GM19452 (cell line): Measurements from ENCODE around the gene WDR38.
"Not testable (repeated sequence)": the region's sequence is repeated elsewhere in the genome, so short reads cannot be mapped to it uniquely, and the experiment has no call there.

Experiments used
- ATAC-seq: cut with Tn5 transposase; IDR thresholded peaks from one replicate; pipeline ENCODE4 v1.9.1; 2021; ENCODE audit not compliant: unreplicated experiment

The WDR38 gene

DNA sequence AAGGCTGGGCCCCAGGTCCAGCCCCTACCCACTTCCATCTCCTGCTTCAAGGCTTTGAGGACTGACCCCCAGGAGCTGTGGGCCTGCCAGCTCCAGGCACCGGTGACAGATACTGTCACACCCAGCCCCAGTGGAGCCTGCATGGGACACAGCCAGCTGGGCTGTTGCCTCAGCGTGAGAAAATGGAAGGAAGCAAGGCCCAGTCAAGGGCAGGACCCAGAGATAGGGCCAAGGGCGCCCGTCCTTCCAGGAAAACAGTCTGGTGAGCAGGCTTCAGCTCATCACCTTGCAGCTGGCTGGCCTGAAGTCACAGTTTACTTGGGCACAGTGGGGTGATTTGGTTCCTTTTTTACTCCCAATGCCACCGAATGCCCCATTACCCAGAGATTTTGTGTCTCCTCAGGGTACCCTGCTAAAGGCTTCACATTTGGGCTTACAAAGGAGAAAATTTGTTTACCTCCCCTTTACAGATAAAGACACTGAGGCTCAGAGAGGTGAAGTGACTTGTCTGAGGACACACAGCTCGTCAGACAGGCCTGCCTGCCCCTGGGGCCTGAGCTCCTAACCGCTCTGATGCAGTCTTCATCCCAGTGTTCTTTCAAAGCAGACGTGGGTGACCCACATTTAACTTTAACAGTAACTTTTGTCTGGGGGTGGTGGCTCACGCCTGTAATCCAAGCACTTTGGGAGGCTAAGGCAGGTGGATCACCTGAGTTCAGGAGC, 21.5 kb upstream of the WDR38 start:
- no peak for ATAC-seq

DNA sequence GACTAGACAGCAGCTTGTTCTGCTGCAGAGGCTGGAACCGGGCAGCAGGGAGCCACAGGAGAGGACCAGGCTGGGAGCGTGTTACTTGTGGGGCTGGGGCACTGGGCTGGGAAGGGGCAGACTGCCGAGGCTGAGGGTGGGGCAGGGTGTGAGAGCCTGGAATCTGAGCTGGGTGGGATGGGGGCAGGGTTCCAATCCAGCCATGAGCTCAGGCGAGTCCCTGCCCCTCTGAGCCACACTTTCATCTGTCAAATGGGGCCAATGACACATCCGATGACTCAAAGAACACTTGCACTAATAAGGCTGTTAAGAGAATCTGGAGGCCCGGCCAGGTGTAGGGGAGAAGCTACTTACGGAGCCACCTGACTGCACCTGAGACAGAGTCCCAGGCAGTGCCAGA, 18.7 kb upstream of the WDR38 start:
- no peak for ATAC-seq

DNA sequence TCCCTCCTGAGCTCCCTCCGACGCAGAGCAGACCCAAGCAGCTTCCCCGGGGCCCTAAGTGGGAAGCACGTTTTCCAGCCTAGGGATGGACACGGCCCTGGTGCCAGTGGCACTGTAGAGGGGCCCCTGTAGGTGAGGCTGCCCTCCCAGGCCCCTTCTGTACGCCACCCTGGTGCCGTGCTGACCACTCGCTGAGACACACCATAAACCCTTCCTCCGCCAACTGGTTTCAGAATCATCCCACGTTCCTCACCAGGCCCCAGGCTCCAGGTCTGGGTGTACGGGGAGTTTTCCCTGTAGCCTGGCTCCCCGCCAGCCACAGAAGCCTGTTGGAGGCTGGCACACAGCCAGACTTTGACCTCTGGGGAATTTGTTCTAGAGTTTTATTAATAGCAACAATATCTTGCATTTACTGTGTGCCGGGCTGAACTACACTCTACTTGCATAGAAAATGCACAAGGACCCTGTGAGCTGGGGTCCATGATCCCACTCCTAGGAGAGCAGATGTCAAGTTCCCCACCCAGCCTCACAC, 18.2 kb upstream of the WDR38 start:
- no peak for ATAC-seq

DNA sequence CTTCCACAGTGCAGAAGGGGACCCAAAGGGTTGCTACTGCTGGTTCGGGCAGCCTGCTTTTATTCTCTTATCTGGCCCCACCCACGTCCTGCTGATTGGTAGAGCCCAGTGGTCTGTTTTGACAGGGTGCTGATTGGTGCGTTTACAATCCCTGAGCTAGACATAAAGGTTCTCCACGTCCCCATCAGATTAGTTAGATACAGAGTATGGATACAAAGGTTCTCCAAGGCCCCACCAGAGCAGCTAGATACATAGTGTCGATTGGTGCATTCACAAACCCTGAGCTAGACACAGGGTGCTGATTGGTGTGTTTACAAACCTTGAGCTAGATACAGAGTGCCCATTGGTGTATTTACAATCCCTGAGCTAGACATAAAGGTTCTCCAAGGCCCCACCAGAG, 15.1 kb upstream of the WDR38 start:
- ATAC-seq, result not testable (repeated sequence)

DNA sequence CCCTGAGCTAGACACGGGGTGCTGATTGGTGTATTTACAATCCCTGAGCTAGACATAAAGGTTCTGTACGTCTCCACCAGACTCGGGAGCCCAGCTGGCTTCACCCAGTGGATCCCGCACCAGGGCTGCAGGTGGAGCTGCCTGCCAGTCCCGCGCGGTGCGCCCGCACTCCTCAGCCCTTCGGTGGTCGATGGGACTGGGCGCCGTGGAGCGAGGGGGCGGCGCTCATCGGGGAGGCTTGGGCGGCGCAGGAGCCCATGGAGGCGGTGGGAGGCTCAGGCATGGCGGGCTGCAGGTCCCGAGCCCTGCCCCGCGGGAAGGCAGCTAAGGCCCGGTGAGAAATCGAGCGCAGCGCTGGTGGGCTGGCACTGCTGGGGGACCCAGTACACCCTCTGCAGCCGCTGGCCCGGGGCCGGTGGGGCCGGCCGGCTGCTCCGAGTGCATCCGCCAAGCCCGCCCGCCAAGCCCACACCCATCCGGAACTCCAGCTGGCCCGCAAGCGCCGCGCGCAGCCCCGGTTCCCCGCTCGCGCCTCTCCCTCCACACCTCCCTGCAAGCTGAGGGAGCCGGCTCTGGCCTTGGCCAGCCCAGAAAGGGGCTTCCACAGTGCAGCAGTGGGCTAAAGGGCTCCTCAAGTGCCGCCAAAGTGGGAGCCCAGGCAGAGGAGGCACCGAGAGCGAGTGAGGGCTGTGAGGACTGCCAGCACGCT, 14.5 kb upstream of the WDR38 start:
- not testable (repeated sequence) for ATAC-seq

DNA sequence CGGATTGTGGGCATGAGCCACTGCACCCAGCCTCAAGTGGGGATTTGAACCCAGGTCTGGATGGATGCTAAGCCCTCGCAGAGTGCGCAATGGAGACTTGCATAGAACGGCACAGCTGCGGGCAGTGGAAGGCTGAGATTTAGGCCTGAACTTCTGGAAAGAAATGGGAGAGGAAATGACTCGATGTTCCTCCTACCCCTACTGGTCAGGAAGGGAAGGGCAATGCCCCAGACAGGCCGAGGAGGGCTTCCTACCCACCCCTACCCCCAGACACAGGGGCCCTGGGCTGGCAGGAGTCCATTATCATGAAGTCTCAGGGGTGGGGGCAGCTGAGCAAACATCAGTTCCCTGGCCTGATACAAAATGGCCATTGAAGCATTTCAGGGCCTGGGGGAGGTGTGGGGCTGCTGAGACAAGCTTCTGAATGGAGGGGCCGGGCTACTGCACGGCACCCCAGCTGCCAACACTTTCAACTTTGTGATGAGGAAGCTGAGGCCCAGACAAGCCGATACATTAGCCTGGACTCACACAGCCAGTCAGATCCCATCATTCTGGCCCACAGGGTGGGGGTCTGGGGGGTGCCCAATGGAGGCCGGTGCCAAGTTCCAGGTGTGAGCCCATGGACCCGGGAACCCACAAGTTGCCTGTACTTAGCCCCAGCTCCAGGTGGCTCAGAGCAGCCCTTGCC, 13.5 kb upstream of the WDR38 start:
- no peak for ATAC-seq

DNA sequence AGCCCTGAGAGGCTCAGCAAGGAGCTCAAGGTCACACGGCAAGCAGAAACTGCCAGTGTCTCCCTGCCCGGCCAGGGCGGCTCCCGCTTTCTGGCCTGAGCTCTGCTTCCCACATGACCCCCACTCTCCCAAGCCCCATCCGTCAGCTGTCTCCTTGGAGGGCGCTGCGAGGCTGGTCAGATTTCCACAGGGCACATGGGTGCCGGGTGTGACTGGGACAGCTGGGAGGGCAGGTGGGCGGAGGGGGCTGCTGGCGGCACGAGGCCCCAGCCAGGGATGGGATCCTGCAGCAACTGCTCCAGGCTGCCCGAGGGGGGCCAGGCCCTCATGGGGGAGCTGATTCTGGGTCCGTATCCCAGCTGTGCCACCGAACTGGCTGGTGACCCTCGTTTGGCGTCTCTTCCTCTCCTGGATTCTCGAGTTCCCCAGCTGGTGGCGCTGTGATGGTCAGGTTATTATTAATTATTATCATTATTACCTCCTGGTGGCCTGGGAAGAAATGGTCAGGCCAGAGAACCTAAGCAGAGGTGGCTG, 12.9 kb upstream of the WDR38 start:
- ATAC-seq, result no peak

DNA sequence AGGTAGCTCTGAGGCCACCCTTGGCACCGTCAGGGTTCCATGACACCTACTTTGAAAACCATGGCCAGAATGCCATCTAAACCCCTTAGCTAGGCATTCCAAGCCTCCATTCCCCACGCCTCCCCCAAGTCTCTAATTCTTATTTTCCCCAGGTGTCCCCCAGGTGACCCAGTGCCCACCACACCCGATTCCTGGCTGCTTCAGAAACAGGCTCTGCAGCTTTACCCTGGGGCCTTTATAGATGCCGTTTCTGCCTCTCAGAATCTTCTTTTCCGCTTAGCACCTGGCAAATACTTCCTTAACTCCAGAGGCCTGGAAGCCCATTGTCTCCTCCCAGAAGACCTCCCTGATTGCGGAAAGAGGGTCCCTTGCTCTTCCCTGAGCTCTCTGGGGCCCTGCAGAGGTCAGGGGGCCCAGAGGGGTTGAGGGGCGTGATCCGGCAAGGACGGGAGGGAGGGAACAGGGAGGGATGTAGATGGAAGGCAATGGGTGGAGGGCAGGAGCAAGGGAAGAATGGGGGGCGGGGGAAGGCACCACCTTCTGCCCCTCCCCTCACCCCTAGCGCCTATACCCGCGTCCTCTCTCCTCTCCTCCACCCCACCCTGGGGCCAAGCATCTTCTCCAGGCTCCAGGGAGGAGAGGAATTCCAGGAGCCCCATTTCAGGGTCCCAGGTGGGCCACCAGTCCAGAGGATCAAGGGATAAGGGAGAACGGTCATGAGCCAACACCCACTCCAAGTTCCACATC, 12.0 kb upstream of the WDR38 start:
- ATAC-seq, result no peak

DNA sequence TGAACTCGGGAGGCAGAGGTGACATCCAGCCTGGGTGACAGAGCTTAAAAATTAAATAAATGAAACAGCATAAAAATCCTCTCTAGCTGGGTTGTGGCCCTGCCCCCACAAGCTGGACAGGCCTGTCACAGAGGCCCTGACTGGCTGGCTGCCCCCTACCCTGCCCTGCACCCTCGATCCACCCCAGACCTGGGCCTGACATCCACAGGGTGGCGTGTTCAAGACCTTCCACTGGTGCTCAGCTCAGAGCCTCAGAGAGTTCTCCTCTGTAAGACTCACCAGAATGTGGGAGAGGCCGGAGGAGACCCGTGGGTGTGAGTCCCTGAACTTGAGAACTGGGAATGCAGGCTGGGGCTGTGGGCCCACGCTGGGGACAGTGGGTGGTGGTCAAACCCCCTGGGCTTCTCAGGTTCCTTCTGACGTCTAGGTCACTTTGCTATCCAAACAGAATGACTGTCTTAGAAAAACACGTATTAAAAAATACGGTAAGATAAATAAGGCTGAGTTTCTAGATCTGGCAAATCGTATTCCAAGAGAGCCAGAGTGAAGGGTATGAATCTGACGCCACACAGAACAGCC, 9.7 kb upstream of the WDR38 start:
- ATAC-seq, result no peak

DNA sequence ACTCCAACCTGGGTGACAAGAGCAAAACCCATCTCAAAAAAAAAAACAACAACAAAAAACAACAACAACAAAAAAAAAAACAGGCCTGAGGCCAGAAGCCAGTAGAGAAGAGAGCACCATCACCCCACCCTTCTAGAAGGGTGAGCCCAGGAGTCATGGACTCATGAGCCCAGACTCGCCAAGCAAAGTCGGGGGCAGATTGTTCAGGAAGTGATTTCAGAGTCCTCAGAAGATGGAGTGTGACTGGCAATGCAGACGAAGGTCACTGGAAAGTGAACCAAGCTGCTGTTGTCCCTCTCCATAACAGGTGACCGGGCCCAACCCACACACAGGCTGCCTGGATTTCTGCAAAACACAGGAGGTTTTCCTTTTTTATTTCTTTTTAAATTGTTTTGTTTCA, 9.0 kb upstream of the WDR38 start:
- no peak for ATAC-seq

DNA sequence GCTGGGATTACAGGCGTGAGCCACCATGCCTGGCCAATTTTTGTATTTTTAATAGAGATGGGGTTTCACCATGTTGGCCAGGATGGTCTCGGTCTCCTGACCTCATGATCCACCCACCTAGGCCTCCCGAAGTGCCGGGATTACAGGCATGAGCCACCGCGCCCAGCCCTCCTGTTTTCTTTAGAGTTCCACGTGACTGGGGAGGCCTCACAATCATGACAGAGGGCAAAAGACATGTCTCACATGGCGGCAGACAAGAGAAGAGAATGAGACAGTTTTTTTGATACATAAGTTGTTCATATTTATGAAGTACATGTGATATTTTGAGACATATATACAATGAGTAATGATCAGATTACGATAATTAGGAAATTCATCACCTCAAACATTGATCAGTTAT, 6.8 kb upstream of the WDR38 start:
- ATAC-seq, result not testable (repeated sequence)

DNA sequence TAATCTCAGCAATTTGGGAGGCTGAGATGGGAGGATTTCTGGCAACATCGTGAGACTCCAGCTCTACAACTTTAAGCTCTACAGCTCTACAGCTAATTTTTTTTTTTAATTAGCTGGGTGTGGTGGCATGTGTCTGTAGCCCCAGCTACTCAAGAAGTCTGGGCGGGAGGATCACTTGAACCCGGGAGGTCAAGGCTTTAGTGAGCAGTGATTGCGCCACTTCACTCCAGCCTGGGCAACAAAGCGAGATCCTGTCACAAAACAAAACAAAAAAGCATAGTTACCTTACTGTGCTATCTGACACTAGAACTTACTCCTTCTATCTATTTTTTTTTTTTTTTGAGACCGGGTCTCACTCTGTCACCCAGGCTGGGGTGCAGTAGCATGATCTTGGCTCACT, 6.3 kb upstream of the WDR38 start:
- ATAC-seq, result no peak

DNA sequence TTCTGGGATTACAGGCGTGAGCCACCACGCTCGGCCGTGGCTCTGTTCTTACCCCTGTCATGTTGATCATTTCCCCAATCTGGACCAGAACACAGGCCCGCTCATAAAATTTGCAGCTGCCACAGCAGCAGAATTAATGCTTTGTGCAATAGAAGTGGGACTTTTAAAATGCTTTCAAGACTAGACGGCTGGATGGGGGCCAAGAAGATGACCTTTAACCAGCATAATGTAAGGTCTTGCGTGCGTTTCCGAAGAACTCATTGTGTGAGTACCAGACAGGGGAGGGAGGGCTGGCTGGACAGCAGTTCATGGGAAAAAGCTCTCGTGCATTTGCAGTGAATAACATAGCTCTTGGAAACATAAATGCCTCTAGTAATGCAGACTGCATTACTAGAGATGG, 3.5 kb upstream of the WDR38 start:
- ATAC-seq, result no peak

DNA sequence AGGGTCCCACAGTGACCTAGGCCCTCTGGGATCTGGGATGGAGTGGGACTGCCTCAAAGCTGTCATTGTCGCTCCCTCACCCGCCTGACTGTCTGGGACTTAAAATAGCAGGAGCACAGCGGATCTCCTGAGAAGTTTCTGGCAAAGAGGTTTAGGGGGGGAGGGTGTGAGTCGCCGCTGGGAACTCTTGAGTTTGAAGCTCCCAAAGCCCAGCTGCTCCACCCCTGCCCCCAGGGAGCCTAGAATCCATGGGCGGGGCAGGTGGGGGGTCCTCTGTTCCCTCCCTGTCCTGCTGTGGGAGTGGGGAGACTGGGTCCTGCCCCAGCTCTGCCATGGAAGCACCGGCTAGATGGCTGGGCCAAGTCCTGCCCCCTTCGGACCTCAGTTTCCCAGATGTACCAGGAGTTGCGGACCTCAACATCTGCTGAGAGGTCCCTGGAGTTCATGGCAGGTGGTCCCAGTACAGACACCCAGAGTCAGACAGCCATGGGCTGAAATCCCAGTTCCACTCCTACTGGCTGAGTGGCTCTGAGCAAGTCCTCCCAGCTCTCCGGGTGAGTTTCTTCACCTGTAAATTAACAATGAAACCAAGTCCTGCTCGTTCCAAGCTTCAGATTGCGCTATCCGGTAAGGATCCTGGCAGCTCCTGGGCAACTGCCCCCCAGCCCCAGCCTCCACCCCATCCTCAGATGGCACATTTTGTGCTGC, 985 bp upstream of the WDR38 start:
- no peak for ATAC-seq

DNA sequence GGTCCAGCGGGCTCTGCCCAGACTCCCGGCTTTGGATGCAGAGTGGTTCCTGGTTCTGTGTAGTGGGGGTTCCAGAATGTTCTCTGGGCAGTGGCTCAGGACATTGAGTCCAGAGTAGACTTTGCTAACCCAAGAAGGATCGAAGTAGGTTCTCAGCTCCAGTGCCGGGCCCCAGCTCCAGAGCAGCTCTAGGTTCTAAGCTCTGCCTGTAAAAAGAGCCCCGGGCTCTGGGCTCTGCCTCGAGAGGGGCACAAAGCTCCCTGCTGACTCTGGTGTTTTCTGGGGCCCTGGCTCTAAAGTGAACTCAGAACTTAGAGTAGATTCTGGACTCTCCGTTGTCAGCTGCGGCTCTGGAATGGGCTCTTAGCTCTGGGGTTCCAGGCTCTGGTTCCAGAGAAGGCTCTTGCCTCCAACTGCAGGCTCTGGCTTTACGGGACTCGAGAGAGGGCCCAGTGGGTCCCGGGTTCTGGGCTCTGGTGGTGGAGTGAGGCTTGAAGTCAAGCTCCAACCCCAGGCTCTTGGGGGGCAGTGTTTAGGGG, 414 bp downstream of the WDR38 start:
- ATAC-seq, result no peak

DNA sequence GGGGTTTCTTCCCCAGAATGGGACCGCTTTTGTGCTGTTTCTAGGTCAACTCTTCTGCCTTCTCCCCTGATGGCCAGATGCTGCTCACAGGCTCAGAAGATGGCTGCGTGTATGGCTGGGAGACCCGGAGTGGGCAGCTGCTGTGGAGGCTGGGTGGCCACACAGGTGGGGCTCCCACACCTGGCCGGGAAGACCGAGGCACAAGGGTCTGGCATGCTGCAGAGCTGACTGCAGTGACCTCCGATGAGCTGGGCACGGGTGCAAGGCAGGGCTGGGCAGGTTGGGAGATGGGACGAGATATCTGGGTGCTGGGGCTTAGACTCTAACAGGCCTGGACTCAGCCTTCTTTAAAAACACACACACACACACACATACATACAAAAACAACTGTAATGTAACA, 901 bp downstream of the WDR38 start:
- ATAC-seq, result no peak

DNA sequence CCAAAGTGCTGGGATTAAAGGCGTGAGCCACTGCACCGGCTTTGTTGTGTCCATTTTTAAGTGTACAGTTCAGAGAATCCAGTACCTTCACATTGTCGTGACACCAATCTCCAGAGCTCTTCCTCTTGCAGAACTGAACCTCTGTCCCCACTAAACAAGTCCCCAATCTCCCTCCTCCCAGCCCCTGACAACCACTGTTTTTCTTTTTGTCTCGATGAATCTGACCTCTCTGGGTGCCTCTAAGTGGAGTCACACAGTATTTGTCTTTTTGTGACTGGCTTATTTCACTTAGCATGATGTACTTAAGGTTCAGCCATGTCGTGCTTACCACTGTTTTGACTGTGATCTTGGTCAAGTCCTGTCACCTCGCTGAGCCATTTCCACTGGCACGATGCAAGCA, 1.6 kb downstream of the WDR38 start:
- ATAC-seq, result no peak

DNA sequence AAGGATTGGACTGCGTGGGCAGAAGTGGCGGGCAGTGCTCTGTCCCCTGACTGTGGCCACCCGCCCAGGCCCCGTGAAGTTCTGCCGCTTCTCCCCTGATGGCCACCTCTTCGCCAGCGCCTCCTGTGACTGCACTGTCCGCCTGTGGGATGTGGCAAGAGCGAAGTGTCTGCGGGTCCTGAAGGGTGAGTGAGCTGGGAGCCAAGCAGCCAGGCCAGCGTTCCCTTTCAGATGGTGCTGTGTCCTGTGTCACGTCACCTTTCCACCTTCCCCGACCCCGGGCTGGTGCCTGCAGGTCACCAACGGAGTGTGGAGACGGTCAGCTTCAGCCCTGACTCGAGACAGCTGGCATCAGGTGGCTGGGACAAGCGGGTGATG, 2.3 kb downstream of the WDR38 start:
- no peak for ATAC-seq

DNA sequence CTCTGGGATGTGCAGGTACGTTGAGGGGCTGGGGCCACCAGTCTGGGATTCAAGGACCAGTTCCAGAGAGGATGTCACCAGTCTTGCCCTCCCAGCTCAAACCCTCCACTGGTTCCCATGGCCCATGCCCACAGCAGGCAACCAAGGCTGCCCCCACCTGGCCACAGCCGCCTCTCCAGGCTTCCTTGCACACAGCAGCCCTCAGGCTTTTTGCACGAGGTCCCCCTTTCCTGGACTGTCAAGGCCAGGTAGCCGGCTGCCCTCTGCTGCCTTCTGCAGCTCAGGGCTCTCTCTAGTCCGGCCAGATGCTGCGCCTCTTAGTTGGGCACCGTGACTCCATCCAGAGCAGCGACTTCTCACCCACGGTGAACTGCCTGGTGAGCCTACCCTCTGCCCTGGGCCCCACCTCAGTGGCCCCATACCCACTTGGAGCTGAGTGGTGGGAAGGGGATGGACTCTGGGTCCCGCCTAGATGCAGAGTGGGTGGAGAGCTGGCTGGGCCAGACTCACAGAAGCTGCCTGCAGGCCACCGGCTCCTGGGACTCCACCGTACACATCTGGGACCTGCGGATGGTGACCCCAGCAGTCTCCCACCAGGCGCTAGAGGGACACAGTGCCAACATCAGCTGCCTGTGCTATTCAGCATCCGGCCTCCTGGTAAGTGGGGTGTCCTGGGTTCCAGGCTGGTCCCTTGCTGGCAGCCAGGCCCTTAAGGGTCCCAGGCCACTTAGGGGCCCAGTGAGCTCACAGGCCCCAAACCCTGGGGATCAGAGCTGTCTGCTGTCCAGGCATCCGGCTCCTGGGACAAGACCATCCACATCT, 2.9 kb downstream of the WDR38 start:
- ATAC-seq, result no peak
